Measurements from ENCODE around the gene JAK1.
"Not testable (repeated sequence)": the region's sequence is repeated elsewhere in the genome, so short reads cannot be mapped to it uniquely, and the experiment has no call there.

JAK1 gene

GRCh38 chr1:64922336-64922735, 44.0 kb downstream of the JAK1 start:
- DNase-seq (ENCODE audit: low read depth), result no peak
- no peak overlapping the region for H3K4me3 ChIP-seq (ENCODE audit: low read length)
- no peak for TF ChIP-seq CTCF (conservative IDR thresholded peaks at IDR 0.05; ENCODE audit: low read length)

- no peak for TF ChIP-seq CTCF (conservative IDR thresholded peaks at IDR 0.05; ENCODE audit: low read length)
- DNase-seq (ENCODE audit: low read depth), result peak; percentile 26
- no peak overlapping the region for H3K4me3 ChIP-seq (ENCODE audit: low read length)
Measured at GRCh38 chr1:64921771-64922170, 44.6 kb downstream of the JAK1 start.

- no peak overlapping the region for H3K4me3 ChIP-seq (ENCODE audit: low read length)
- DNase-seq (ENCODE audit: low read depth), result peak; percentile 56
- TF ChIP-seq CTCF (conservative IDR thresholded peaks at IDR 0.05; ENCODE audit: low read length), result no peak
Measured at GRCh38 chr1:64920941-64921589, 45.3 kb downstream of the JAK1 start.

- DNase-seq (ENCODE audit: low read depth); H3K4me3 ChIP-seq (ENCODE audit: low read length): not testable (repeated sequence)
Measured at GRCh38 chr1:64919120-64919519, 47.2 kb downstream of the JAK1 start.

GRCh38 chr1:64917907-64918306, 48.4 kb downstream of the JAK1 start:
- H3K4me3 ChIP-seq (ENCODE audit: low read length), result no peak overlapping the region
- TF ChIP-seq CTCF (conservative IDR thresholded peaks at IDR 0.05; ENCODE audit: low read length), result no peak
- no peak for DNase-seq (ENCODE audit: low read depth)

- H3K4me3 ChIP-seq (ENCODE audit: low read length), result peak overlapping the region; percentile 7; the same call in 1 of the 2 replicates
- peak; percentile 100 for DNase-seq (ENCODE audit: low read depth)
- no peak for TF ChIP-seq CTCF (conservative IDR thresholded peaks at IDR 0.05; ENCODE audit: low read length)
Measured at GRCh38 chr1:64917328-64917861, 49.0 kb downstream of the JAK1 start.

GRCh38 chr1:64915381-64916274, 50.7 kb downstream of the JAK1 start:
- peak; percentile 29 for DNase-seq (ENCODE audit: low read depth)
- H3K4me3 ChIP-seq (ENCODE audit: low read length), result no peak overlapping the region
- TF ChIP-seq CTCF (conservative IDR thresholded peaks at IDR 0.05; ENCODE audit: low read length), result no peak

Data from AG10803 (cell line).